Measurements from ENCODE around the gene CDC42EP4.

CDC42EP4 gene

DNA sequence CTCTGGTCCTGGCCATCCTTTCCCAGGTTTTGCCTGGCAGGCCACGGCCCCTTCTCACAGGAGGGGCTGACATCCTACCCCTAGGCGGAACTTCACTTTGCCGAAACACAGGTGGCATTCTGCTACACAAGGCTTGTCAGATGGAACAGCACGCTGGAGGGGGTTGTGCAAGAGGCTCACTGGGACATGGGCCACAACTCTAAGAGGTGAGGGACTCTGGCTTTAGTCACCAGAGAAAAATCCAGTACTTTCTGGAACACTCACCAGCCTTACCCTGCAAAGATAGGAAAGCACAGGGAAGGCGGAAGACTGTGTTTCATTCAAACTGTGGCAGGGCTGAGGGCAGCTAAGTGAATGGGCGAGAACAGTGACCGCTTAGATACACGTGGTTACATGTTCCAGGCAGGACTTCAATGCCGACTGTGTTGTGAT, 18.3 kb downstream of the CDC42EP4 start:
- DNase-seq = no peak

DNA sequence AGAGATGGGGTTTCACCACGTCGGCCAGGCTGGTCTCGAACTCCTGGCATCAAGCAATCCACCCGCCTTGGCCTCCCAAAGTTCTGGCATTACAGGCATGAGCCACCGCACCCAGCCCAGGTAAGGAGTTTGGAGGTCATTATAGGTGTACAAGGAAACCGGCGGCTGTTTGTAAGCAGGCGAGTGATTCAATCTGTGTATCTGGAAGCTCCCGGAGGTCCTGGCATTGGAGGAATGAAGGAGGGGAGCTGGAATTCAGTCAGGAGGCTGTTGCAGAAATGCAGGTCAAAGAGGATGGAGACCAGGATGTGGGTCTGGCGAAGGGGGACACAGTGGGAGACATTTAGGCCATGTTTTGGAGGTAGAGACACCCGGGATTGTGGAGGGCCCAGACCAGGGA, 18.8 kb downstream of the CDC42EP4 start:
- DNase-seq = no peak

DNA sequence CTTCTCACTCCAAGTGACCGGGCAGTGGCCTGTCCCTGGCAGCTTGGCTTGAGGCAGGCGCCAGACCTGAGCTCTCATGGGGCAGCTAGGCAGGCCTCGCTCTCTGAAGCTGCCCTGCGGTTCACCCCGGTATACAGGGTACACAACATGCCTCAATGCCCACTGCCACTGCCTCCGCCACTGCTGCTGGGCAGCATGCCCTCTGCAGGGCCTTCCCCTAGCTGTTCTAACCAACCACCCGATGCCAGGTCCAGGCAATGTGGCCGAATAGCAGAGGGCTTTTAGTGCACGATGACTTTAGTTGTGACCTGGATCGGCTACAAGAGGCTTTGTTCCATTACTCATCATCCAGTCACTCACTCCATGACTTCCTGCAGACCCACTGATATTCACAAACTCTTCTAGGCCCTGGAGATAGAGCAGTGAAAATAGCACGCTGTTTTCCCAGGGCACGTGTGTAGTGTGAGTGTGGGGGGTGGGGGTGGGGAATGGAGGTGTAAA, 19.7 kb downstream of the CDC42EP4 start:
- DNase-seq = no peak

DNA sequence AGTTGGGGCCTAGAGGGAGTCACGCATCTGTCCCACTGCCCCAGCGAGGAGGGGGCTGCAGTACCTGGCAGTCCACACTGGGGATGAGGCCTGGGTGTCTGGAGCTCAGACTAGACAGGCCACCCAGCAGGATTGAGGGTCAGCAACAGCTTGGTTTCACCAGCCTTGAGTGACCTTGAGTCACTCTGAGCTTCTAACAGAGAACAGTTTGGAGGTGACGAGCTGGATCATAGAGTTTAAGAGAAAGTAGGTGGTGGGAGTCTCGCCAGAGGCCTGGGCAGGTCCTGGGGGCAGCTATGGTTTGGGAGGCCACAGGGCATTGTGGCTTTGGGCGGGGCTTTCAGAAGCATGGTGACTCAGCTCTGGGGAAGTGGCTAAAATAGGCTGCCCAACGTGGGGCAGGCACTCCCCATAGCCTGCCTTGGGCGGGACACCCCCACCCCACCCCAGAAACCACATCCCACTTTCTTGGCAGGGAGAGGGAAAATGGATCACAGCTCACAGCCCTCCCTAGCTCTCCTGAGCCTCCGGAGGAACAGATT, 20.5 kb downstream of the CDC42EP4 start:
- peak; percentile 84 for DNase-seq

- DNase-seq = peak; percentile 18
Measured at GRCh38 chr17:73290399-73291259, 21.2 kb downstream of the CDC42EP4 start.

- no peak for DNase-seq
Measured at GRCh38 chr17:73289549-73290254, 22.1 kb downstream of the CDC42EP4 start.

- DNase-seq = no peak
Measured at GRCh38 chr17:73288534-73289302, 23.1 kb downstream of the CDC42EP4 start.

GRCh38 chr17:73286863-73287296, 24.9 kb downstream of the CDC42EP4 start:
- DNase-seq = no peak

- no peak for DNase-seq
Measured at GRCh38 chr17:73285916-73286862, 25.6 kb downstream of the CDC42EP4 start.

GRCh38 chr17:73285603-73285908, 26.2 kb downstream of the CDC42EP4 start:
- DNase-seq = no peak

GRCh38 chr17:73284906-73285602, 26.7 kb downstream of the CDC42EP4 start:
- no peak for DNase-seq

- no peak for DNase-seq
Measured at GRCh38 chr17:73284354-73284753, 27.4 kb downstream of the CDC42EP4 start.

DNA sequence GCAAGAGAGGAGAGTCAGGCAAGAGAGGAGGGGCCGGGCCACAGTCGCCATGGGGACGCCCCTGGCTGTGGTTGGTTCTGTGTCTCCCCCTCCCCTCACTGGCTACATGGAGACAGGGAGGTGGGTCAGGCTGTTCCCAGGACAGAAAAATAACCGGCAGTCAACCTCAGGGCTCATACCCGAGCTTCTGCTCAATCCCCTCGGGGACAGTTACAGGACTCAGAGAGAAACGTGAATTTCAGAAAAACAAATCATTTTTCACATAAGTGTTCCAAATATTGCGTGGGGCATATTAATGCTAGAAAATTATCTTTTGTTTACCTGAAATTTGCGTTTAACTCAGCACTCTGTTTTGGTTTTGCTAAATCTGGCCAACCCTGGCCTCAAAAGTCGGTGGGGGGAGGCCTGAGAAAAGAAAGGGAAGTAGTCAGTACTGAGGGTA, 27.9 kb downstream of the CDC42EP4 start:
- no peak for DNase-seq

DNA sequence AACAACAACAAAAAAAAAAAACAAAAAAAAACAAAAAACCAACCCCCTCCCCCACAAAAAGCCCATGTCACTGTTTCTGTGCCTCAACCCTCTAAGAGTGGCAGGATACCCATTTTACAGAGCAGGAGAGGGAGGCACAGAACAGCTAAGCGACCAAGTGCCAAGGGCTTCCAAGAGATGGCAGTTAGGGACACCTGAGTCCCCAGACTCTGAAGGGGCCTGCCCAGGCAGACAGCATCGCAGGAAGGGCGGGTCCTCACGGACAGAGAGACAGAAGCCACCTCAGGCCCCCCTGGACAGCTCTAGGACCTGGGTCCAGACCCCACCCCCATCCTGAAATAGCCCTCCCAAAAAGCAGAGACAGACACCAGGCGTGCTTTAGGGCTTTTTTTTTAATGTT, 28.6 kb downstream of the CDC42EP4 start:
- no peak for DNase-seq

- no peak for DNase-seq
Measured at GRCh38 chr17:73282629-73283028, 29.2 kb downstream of the CDC42EP4 start.

- DNase-seq = no peak
Measured at GRCh38 chr17:73281928-73282327, 29.9 kb downstream of the CDC42EP4 start.

DNA sequence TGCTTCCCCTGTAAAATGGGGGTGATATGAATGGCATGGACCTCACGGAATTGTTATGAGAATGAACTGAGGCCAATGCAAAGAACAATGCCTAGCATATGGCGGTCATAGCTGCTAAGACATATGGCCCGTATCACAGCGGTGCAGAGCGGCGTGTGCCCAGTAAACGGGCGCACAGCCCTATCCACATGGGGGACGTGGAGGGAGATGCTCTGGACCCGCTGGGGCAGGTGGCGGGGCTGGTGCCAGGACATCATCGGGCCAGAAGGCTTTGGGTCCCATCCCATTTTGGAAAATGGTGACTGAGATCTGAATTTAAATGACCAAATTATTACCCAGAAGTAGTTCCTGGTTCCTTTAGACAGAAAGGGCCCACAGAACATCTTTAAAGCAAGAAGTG, 31.6 kb downstream of the CDC42EP4 start:
- no peak for DNase-seq

DNA sequence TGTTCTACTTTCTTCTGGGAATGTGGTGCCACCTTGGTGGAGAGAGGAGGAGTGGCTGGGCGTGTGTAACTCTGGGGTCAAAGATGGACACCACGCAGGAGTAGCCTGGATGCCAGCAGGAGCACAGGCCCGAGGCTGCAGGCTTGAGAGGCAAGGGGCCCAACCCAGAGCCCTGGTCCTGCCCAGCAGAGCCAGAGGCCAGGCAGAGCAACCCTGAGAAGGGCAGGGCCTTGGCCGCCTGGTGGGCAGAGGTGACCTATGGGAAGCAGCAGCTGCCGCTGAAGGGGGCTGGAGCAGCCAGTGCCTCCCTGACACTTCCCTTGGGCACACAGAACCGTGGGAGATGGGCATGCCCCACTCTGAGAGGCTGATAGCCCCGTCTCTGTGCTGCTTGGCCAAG, 32.1 kb downstream of the CDC42EP4 start:
- DNase-seq = no peak

DNA sequence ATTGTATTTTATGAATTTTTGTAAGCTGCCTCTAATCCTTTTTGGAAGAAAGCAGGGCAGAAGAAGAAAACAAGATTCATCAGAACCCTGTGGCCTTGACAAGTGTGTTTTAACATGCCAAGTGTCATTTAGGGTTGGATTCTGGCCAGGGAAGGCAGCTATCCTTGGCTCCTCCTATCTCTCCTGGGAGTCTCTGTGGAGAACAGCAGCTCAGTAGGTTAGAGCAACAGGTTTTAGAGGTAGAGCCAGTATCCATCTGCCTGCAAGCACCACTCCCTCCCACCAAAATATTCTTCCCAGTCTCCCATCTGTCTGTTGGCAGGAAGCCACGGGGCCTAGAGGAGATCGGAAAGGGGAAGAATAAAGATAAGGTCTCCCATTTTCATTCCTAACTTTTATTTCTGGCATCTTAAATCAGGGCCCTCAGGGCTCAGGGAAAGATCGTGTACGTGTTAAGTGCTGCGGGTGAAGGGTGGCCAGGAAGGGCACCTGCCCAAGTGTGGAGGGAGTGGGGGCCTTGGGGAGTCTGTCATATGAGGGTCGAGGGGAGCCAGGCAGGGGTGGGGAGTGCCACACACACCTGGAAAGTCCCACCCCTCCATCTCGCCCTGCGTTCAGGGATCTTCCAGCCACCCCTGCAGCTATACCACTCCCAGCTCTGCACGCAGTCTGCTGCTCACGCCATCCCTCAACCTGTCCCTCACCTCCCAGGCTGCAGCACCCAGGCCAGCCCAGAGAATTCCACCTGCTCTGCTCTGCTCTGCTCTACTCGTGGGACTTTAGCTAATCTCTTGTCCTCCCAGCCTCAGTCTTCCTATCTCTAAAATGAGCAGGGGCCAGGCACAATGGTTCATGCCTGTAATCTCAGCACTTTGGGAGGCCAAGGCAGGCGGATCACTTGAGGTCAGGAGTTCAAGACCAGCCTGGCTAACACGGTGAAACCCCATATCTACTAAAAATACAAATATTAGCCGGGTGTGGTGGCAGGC, 33.0 kb downstream of the CDC42EP4 start:
- DNase-seq = no peak

DNA sequence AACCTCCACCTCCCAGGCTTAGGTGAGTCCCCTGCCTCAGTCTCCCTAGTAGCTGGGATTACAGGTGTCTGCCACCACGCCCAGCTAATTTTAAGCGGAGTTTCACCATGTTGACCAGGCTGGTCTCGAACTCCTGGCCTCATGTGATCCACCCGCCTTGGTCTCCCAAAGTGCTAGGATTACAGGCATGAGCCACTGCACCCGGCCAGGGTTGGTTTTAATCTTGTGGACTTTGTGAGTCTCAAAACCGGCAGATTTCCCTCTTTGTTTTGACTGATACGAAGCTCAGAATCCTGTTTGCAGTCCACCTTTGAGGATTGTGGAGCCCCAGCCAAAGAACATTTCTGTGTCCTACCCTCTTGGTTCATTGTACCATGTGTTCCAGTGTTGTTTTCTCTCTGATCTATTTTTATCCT, 33.7 kb downstream of the CDC42EP4 start:
- no peak for DNase-seq

All from inflammatory macrophage treated with lipopolysaccharide for 4 hours (primary cell).